Right forelimb (tissue), 1 donor: Measurements from ENCODE around the gene OR51E2.
"Not testable (repeated sequence)": the region's sequence is repeated elsewhere in the genome, so short reads cannot be mapped to it uniquely, and the experiment has no call there.

Source experiments
- DNase-seq: peaks from one replicate; pipeline ENCODE4 v3.0.0-alpha.2; 2018

OR51E2 gene

GRCh38 chr11:4697585-4697984 lies at the start of gene OR51E2:
TSS of gene OR51E2 (minus strand) at chr11:4697853. CDS start at chr11:4682711, 15,142 bp downstream.
- no peak for DNase-seq

GRCh38 chr11:4740735-4741134 lies 43.1 kb upstream of the OR51E2 start:
- no peak for DNase-seq

DNA sequence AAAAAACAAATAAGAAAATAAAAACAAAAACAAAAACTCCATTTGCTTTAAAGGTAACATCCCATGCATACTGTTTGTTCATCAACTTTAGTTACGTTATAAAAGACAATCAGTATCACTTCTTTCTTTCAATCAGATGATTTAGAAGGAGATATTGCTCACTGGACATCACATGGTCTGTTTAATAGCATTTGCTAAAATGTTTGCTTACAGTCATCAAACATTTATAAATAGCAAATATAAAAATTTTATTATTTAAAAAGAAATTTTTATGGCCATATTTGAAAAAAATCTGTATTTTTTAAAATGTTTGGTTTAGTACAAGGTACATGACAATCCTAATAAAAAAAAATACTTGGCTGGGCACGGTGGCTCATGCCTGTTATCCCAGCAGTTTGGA lies 29.5 kb upstream of the OR51E2 start:
- no peak for DNase-seq

DNA sequence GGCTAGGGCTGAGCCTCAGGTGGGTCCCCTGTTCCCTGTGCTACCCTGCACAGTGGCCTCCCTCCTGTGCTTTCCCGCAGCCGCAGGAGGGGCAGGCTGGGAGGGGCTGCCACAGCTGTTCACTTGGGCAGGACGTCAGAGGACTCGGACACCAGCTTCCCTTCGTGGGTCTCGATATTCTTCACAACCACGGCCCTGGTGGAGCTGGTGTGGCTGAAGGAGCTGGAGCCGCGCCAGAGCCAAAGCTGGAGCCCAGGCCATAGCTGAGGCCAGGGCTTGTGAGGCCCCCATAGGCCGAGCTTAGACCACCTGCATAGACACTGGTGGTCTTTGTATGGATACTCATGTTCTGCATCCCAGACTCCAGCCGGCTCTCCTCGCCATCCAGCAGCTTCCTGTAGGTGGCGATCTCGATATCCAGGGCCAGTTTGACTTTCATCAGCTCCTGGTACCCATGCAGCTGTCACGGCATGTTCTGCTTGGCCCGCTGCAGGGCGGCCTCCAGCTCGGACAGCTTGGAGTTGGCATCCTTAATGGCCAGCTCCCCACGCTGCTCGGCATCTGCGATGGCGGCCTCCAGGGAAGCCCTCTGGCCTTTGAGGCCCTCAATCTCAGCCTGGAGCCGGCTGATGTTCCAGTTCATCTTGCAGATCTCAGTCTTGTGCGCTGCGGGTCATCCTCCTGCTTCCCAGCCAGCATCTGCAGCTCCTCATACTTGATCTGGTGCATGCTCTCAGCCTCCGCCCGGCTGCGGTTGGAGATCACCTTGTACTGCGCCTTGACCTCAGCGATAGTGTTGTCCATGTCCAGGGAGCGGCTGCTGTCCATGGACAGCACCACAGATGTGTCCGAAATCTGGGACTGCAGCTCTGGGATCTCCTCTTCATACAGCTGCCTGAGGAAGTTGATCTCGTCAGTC lies 25.2 kb upstream of the OR51E2 start:
- DNase-seq = not testable (repeated sequence)

DNA sequence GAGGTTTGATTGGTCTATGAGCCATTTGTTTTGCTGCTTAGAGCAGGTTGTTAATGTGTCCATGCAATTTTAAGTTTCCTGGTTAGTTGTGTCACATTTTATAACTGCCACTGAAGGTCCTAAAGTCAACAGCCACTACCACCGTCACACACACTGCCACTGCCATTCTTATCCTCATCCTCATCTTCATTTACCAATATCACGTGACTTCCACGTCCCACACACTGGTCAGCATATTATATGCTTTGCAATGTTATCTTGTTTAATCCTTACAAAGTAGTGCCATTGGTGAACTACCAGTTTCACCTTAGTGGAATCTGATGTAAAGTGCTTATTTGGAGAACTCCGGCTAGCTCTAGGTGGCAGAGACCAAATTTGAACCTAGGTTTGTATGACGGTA lies 16.6 kb upstream of the OR51E2 start:
- no peak for DNase-seq

GRCh38 chr11:4713241-4713640 lies 15.6 kb upstream of the OR51E2 start:
- no peak for DNase-seq

DNA sequence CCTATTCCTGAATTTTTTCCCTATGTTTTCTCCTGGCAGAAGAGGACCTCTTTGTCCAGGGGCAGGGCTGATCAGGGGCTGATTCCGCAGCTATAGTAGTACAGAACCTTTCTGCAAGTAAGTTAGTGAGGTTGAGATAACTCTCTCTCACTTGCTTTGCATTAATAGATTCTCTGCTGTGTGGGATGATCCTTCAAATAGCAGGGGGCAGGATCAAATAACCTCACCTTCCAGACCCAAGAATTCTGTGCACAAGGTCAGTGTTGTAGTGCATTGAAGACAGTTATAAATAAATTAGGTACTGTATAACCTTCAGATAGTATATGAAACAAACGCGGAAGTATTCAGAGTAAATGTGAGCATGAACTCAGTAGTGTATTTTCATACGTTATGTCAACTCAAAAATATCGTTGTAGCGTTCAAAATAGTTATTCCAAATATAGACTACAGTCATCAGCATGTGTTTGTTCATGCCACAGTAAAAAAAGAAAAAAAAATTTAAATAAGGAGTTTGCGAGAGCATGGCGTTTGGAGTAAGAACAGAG lies 7.2 kb upstream of the OR51E2 start:
- no peak for DNase-seq

- DNase-seq = no peak
Measured at GRCh38 chr11:4704054-4704789, 6.6 kb upstream of the OR51E2 start, which contains the start of gene MMP26. TSS of gene MMP26 (plus strand) at chr11:4704784.

- DNase-seq = no peak
Measured at GRCh38 chr11:4700436-4700820, 2.8 kb upstream of the OR51E2 start.

GRCh38 chr11:4699697-4700435 lies 2.2 kb upstream of the OR51E2 start:
- no peak for DNase-seq

GRCh38 chr11:4695442-4695841 lies 2.2 kb downstream of the OR51E2 start:
- no peak for DNase-seq

- no peak for DNase-seq
Measured at GRCh38 chr11:4684631-4685285, 12.9 kb downstream of the OR51E2 start.

DNA sequence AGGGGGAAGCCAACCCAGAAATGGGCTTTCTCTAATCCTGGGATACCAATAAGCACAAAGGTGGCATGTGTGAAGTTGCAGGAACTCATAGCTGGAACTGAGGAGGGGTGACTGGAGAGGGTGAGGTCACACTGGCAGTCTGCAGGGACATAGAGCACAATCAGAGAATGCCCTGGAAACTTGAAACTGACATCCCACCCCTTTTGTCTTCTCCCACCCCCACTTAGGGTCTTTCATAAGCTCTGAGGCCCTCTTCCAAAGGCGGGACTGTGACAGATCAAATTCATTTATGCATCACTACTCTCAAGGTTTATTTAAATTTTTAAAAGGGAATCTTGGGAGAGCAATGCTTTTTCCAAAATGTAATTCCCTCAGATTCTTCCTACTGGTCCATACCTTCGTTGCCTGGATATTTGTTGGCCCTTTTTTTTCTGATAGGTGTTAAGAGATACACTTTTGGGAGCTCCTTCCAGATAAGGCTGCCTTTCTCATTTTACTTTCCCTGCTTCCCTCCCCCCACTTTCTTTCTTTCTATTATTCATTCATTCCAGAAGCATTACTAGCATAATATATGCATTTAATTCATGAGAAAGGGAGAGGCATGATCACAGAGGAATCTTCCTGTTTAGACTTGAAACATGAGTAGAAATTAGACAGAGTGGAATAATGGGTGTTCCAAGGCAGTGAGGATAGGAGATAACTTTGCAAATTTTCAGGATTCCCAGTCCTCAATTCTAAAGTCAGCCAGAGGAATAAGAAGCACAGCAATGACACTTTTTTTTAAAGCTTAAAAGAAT lies 14.8 kb downstream of the OR51E2 start:
- no peak for DNase-seq

DNA sequence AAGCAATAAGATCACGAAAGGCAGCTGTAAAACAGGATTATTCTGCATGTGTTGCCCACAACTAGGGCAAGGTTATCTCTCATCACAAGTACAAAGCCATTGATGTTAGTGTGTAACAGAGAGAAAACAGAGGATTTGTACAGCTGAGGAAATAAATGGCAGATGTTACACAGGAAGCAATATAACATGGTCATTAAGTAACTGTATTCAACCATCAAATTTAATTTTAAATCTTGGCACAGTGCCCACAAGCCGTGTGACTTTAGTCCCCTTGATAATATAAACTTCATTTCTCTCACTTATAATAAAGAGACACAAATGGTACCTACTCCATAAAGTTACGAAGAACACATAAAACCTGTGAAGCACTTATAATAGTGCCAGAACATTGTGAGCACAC lies 17.3 kb downstream of the OR51E2 start:
- DNase-seq = no peak

DNA sequence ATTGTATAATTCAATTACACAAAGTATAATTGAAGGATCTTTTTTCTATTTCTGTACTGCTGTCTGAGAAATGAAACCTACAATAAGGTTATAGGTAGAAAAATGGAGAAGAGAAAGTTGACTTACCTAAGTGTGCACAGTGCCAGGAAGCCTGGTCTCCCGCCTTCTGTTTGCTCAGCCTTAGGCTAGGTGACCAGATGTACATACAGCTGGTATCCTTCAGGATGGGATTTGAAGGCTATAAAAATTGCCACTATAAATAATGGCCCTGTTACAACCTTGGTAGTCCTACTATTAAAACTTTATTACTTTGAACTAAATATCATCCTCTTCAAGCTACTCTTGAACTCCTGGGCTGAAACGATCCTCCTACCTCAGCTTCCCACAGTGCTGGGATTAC lies 19.7 kb downstream of the OR51E2 start:
- no peak for DNase-seq

- DNase-seq = no peak
Measured at GRCh38 chr11:4673781-4674180, 23.9 kb downstream of the OR51E2 start.

DNA sequence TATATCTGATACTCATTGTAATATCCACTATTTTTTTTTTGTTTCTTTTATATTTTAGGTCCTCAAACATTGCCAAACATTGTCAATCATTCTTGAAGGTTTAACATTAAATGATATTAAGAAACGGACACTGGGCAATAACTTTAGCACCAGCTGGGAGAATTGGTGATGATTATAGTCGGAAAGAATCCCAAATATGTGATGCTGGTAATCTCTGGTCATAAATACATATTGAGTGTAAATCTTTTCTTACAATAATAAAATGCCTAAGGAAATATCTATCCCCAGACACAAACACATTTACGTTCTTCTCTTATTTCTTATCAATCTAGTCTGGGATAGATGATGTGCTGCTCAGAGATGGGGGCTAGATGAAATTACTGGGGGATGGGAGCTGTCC lies 25.2 kb downstream of the OR51E2 start:
- DNase-seq = no peak

GRCh38 chr11:4671741-4672140 lies 25.9 kb downstream of the OR51E2 start:
- DNase-seq = no peak

DNA sequence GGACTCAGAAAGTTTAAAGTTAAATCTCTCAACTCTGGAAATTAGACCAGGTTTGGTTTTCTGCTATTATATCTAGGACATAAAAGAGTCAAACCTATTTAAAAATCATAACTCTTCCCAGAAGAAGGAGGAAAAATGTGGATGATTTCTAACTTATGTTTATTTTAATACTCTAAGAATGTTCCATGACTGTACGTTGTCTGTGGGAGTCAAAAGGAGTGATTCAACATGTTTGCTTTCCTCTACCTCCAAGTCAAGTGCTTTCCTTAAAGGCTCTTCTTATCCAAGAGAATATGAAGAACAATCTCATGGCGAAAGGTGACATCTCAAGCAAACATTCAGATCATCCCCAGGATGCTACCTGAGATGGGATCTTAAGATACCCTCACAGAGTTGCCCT lies 32.2 kb downstream of the OR51E2 start:
- no peak for DNase-seq

DNA sequence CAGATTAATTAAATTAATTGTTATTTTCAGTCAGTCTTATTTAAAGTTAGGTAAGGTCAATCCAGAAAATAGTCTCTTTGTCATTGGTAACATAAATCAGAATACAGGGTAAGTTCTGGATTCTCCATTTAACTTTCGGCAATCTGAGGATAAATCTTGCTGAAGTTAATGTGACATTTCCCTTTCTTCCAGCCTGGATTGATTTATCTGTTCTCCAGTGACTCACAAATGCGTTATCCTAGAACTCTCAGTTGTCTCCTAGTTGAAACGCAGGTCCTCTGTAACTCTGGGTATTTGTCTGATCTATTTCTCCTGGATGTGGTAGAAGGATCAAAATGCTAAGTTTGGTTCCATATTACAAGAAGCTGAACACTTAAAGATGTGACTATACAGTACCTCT lies 32.9 kb downstream of the OR51E2 start:
- no peak for DNase-seq

GRCh38 chr11:4664183-4664582 lies 33.5 kb downstream of the OR51E2 start:
- DNase-seq = no peak

DNA sequence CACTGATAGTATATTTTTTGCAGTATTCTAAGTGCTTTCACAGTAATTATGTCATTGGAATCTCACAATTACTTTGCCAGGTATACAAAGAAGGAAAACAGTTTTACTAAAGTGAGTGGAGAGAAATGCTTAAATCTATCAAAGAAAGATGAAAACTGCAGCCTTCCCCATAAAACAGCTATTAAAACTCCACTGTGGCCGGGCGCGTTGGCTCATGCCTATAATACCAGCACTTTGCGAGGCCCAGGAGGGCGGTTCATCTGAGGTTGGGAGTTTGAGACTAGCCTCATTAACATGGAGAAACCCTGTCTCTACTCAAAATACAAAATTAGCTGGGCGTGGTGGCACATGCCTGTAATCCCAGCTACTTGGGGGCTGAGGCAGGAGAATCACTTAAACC lies 34.8 kb downstream of the OR51E2 start:
- no peak for DNase-seq
